HFFc6 (cell line): ENCODE measurements around the gene STAB1. TPM values are rescaled to one million over a fixed set of nuclear protein-coding genes. Genes with fewer than 3 reads are reported as not detected.

Experiments
- DNase-seq: peaks from one replicate; pipeline ENCODE4 v3.0.0-alpha.2; 2018
- H3K27ac Mint-ChIP-seq: 2 replicates; pipeline ENCODE4 v1.8.0; 2020; ENCODE audit warnings: mild to moderate bottlenecking, mixed read lengths
- H3K27me3 Mint-ChIP-seq: 2 replicates; pipeline ENCODE4 v1.8.0; 2021; ENCODE audit warnings: mild to moderate bottlenecking, moderate library complexity, mixed read lengths; ENCODE audit not compliant: insufficient read depth
- H3K36me3 Mint-ChIP-seq: 2 replicates; pipeline ENCODE4 v1.8.0; 2021; ENCODE audit warnings: low read depth, mixed read lengths
- H3K4me1 Mint-ChIP-seq: 2 replicates; pipeline ENCODE4 v1.8.0; 2020; ENCODE audit warnings: low read depth, mixed read lengths
- H3K4me3 Mint-ChIP-seq: 2 replicates; pipeline ENCODE4 v1.8.0; 2020; ENCODE audit warnings: mild to moderate bottlenecking, moderate library complexity, mixed read lengths
- H3K9me3 Mint-ChIP-seq: 2 replicates; pipeline ENCODE4 v1.8.0; 2020; ENCODE audit warnings: mild to moderate bottlenecking, mixed read lengths
- total RNA-seq, 6 experiments: library from RNA; stranded (reverse); fragmentation: NEBNext Ultra II Directional; extraction: Animal tissue kit (Norgen Biotek cat#: 25700); gene quantifications; 2 replicates in 1 of 6; 3 replicates in 5 of 6; pipeline ENCODE4 v1.2.3, GENCODE V29; 2021
- TF ChIP-seq, protein P1 (sequence below): fragments of 200-600 bp; sonication (generic); IDR thresholded peaks from 2 replicates; pipeline ENCODE4 v1.5.0; 2021; ENCODE audit warnings: antibody characterized with exemption, mild to moderate bottlenecking

The STAB1 gene
- total RNA-seq, 6 experiments from 2014 or later: not detected

GRCh38 chr3:52517796-52518722, 22.9 kb downstream of the STAB1 start:
- TF ChIP-seq, protein P1, sequence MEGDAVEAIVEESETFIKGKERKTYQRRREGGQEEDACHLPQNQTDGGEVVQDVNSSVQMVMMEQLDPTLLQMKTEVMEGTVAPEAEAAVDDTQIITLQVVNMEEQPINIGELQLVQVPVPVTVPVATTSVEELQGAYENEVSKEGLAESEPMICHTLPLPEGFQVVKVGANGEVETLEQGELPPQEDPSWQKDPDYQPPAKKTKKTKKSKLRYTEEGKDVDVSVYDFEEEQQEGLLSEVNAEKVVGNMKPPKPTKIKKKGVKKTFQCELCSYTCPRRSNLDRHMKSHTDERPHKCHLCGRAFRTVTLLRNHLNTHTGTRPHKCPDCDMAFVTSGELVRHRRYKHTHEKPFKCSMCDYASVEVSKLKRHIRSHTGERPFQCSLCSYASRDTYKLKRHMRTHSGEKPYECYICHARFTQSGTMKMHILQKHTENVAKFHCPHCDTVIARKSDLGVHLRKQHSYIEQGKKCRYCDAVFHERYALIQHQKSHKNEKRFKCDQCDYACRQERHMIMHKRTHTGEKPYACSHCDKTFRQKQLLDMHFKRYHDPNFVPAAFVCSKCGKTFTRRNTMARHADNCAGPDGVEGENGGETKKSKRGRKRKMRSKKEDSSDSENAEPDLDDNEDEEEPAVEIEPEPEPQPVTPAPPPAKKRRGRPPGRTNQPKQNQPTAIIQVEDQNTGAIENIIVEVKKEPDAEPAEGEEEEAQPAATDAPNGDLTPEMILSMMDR: no peak

DNA sequence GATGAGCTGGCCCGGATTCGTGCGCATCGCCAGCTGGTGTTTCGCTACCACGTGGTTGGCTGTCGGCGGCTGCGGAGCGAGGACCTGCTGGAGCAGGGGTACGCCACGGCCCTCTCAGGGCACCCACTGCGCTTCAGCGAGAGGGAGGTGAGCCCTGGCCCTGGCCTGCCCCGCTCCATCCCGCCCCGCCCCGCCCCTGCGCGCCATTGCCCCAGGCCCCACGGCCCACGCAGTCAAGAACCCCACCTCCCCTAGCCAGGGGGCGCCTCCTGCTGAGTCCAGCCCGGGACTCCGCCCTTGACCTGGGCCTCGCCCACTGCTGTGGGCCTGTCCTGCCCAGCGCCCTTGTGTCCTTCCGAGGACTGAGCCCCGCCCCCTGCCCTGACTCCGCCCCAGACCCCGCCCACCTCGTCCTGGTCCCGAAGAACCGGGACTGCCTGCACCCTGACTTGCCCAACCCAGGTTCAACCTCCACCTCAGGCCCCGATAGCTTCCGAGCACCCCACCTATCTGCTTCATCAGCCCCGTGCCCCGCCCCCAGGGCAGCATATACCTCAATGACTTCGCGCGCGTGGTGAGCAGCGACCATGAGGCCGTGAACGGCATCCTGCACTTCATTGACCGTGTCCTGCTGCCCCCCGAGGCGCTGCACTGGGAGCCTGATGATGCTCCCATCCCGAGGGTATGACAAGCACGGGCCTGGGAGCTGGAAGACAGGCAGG, 23.7 kb downstream of the STAB1 start:
- no peak for DNase-seq
- H3K27me3 Mint-ChIP-seq: peaks cover under 1% of the 10 kb centered on the region; the same call in 1 of the 2 replicates
- H3K27ac Mint-ChIP-seq: no peak overlapping the region
- TF ChIP-seq, protein P1: no peak
- no peak overlapping the region for H3K4me3 Mint-ChIP-seq
- H3K9me3 Mint-ChIP-seq: no peaks in the 10 kb centered on the region
- no peaks in the 10 kb centered on the region for H3K4me1 Mint-ChIP-seq
- H3K36me3 Mint-ChIP-seq: peaks cover 2% of the 10 kb centered on the region

More at GRCh38 chr3:52517796-52518722, 22.9 kb downstream of the STAB1 start:
- Mint-ChIP-seq H3K27me3 (peaks cover 3% of the 10 kb centered on the region; the same call in 1 of the 2 replicates), H3K4me1 (no peaks in the 10 kb centered on the region), H3K9me3 (no peaks in the 10 kb centered on the region), H3K36me3 (no peaks in the 10 kb centered on the region), H3K27ac (no peak overlapping the region), H3K4me3 (no peak overlapping the region)
- no peak for DNase-seq

DNA sequence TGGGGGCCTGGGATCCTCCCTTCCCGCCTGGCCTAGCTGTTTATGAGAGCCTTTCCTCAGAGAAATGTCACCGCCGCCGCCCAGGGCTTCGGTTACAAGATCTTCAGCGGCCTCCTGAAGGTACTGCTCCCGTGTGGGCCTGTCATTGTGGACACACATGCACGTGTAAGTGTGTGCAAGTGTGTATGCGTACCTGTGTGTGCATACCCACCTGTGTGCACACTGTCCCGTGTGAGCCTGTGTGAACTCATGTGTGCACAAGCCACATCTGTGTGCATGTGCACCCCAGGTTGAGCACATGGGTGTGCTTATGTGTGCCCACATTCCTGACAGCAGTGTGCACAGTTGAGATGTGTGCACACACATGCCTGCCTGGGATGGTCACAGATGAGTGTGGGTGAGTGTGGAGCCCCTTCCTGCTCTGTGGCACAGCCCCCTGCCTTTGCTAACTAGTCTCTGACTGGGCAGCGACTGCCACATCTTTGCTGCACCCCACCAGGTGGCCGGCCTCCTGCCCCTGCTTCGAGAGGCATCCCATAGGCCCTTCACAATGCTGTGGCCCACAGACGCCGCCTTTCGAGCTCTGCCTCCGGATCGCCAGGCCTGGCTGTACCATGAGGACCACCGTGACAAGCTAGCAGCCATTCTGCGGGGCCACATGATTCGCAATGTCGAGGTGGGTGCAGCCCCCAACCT, 24.5 kb downstream of the STAB1 start:
- H3K27ac Mint-ChIP-seq: no peak overlapping the region
- no peaks in the 10 kb centered on the region for H3K27me3 Mint-ChIP-seq
- H3K36me3 Mint-ChIP-seq: peaks cover 9% of the 10 kb centered on the region
- DNase-seq: no peak
- TF ChIP-seq, protein P1: no peak
- no peaks in the 10 kb centered on the region for H3K4me1 Mint-ChIP-seq
- H3K4me3 Mint-ChIP-seq: no peak overlapping the region
- no peaks in the 10 kb centered on the region for H3K9me3 Mint-ChIP-seq

GRCh38 chr3:52520141-52520667, 25.1 kb downstream of the STAB1 start:
- H3K27ac Mint-ChIP-seq: no peak overlapping the region
- DNase-seq: no peak

More at GRCh38 chr3:52520141-52520667, 25.1 kb downstream of the STAB1 start:
- TF ChIP-seq, protein P1: no peak
- H3K36me3 Mint-ChIP-seq: peaks cover 10% of the 10 kb centered on the region
- no peaks in the 10 kb centered on the region for H3K27me3 Mint-ChIP-seq
- H3K4me1 Mint-ChIP-seq: no peaks in the 10 kb centered on the region
- H3K4me3 Mint-ChIP-seq: no peak overlapping the region
- no peaks in the 10 kb centered on the region for H3K9me3 Mint-ChIP-seq
